C4-2B (cell line): ENCODE results near the gene NSMCE1.

Experiments used
- H3K27ac ChIP-seq: fragments of 450-650 bp; 2 replicates; pipeline ENCODE4 v1.5.1; 2017
- CTCF ChIP-seq: fragments of 450-650 bp; conservative IDR thresholded peaks from 2 replicates; pipeline ENCODE4 v1.5.1; 2017; ENCODE audit warnings: mild to moderate bottlenecking
- ZFX ChIP-seq: fragments of 450-650 bp; IDR thresholded peaks from 2 replicates; pipeline ENCODE4 v1.6.1; 2017

Gene NSMCE1

DNA sequence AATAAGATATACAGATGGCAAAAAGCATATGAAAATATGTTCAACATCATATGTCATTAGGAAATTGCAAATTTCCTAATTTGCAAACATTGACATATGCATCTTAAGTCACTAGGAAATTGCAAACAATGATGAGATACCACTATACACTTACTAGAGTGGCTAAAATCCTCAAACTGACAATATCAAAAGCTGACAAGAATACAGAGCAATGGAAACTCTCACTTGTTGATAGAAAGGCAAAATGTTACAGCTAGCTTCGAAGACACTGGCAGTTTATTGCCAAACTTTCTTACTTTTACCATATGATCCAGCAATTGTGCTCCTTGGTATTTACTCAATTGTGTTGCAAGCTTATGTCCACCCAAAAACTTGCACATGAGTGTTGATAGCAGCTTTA, 40.2 kb upstream of the NSMCE1 start:
- TF ChIP-seq CTCF (no peak), ZFX (no peak)

DNA sequence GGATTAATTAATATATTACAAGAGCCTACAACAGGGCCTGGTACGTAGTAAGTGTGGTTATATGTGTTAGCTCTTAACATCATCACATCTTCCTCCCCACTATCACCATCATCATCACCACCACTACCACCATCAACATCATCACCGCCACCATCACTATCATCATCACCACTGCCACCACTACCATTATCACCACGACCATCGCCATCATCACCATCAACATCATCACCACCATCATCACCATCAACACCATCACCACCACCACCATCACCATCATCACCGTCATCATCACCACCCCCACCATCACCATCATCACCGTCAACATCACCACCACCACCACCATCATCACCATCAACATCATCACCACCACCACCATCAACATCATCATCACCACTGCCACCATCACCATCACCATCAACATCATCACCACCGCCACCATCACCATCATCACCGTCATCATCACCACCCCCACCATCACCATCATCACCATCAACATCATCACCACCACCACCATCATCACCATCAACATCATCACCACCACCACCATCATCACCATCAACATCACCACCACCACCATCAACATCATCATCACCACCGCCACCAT, 37.4 kb upstream of the NSMCE1 start:
- no peak overlapping the region; the same call in 1 of the 2 replicates for H3K27ac ChIP-seq
- TF ChIP-seq ZFX (no peak), CTCF (no peak)

More for the DNA sequence above, 40.2 kb upstream of the NSMCE1 start:
- no peak overlapping the region for H3K27ac ChIP-seq

GRCh38 chr16:27304881-27305745, 36.5 kb upstream of the NSMCE1 start:
- H3K27ac ChIP-seq: no peak overlapping the region; the same call in 1 of the 2 replicates

DNA sequence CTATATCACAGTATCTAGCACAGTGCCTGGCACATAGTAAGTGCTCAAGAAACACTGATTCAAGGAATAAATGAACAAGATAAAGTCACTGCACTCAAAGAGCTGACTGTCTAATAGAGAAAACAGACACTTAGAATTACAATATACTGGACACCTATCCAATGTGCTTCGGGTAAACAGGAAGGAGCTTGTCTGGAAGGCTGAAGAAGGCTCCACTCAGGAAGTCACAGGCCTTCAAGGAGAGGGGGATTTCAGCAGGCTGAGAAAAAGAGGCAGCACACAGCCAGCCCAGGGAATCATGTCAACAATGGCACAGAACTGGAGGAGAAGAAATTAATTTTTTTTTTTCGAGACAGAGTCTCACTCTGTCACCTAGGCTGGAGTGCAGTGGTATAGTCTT, 35.5 kb upstream of the NSMCE1 start:
- H3K27ac ChIP-seq: no peak overlapping the region
- no peak for TF ChIP-seq ZFX
- no peak for TF ChIP-seq CTCF

More at GRCh38 chr16:27304881-27305745, 36.5 kb upstream of the NSMCE1 start:
- TF ChIP-seq ZFX (no peak), CTCF (no peak)

DNA sequence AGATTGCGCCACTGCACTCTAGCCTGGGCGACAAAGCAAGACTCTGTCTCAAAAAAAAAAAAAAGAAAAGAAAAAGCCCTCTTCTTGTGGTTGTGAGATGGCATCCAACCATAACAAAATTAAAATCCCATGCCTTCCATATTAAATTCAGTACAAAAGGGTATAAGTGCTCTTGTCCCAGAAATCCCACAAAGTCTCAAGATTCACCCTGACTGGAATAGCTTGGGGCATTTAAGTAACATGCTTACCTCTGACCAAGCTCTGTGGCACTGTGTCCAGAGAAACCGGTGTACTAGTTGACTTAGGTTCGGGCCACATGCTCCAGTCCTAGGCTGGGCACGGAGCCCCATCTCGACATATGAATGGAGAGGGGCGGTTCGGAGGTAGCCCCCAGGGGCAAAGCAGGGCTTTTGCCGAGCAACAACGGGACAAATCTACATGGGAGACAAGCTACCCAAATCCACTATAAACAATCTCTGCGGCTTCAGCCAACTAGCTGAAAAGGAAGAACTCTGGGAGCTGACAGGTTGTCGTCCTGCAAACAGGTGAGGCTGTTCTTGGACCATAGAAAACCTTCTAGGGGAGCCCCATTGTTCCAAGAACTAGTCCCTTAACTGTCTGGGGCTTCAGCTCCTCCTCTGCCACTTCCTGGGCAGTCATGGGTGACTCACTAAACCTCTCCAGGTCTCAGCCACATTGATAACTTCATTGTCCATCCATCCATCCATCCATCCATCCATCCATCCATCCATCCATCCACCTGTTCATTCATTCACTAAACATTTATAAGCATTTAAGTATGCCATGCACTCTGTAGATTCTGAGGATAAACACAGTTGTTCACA, 34.9 kb upstream of the NSMCE1 start:
- no peak for TF ChIP-seq CTCF
- no peak for TF ChIP-seq ZFX
- no peak overlapping the region for H3K27ac ChIP-seq

- no peak overlapping the region for H3K27ac ChIP-seq
- TF ChIP-seq ZFX (no peak), CTCF (no peak)
Observed at GRCh38 chr16:27302126-27302525, 33.6 kb upstream of the NSMCE1 start.
